Glomerular endothelial cell (primary cell): ENCODE results near the gene FOXR1. TPM values are rescaled to one million over a fixed set of nuclear protein-coding genes. Genes with fewer than 3 reads are reported as not detected.
"Not testable (repeated sequence)": the region's sequence is repeated elsewhere in the genome, so short reads cannot be mapped to it uniquely, and the experiment has no call there.

Experiments used
- DNase-seq: peaks from one replicate; pipeline ENCODE4 v3.0.0-alpha.2; 2011; ENCODE audit warnings: low read depth, low spot score; ENCODE audit errors: extremely low read depth
- total RNA-seq: library from RNA; depleted of rRNA; stranded (reverse); fragments of >200 nt; gene quantifications from 2 replicates; pipeline ENCODE4 v1.2.3, GENCODE V29; 2015

Gene FOXR1
- total RNA-seq, 1 donor from 2014 or later: not detected

DNA sequence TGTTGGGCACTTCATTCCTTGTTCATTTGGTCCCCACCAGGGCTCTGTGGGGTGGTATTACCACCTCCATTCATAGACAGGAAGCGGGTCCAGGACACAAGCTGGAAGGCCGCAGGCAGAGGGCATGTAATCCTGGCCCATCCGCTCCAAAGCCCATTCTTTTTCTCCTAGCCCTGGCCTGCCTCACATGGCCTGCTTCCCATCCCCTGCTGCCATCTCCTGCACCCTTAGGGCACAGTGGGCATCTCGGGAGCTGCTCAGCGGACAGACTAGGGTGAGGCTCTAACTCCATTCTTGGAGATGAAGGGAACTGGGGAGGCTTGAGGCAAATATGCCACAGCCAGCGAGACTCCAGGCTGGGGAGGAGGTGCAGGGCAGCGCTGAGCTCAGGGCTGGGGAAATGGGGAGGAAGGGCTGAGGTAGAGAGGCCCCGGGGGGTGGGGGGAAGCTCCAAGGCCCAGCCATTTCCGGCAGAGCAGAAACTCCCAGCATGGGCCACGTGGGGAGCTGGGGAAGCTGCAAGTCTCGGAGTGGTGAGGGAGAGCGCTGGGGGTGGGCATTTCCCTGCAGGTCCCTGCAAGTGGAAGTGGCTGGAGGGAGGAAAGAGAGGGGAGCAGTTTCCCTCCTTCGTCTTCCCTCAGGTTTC lies 31.5 kb upstream of the FOXR1 start:
- DNase-seq: no peak

DNA sequence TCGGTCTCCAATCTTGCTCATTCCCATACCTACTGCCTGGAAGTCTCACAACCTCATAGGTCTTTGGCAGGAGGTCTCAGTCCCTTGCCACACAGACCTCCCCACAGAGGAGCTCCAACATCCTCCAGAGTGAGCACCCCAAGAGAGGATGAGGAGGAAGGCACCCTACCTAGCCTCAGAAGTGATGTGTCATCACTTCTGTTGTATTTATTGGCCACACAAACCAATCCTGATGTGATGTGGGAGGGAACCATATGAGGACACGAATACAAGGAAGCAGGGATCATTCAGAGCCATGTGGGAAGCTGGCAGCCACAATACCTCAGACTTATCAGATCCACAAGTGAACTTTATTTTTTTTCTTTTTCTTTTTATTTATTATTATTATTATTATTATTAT lies 24.5 kb upstream of the FOXR1 start:
- no peak for DNase-seq

DNA sequence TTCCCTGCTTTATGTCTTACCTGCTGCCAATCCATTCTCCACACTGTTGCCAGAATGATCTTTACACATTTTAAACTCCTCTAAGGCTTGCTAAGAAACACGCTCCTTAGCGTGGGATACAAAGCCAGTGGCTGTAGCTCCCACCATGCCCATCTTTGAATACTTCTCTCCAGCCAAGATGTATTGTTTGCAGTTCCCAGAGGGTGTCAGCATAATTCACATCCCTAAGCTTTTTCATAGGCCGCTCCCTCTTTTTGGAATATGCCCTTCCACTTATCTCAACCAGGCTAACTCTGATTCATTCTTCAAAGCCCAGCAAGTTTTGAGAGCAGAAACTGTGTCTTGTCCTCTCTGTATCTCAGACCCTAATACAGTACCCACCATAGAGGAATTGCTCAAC lies 23.6 kb upstream of the FOXR1 start:
- DNase-seq: no peak

DNA sequence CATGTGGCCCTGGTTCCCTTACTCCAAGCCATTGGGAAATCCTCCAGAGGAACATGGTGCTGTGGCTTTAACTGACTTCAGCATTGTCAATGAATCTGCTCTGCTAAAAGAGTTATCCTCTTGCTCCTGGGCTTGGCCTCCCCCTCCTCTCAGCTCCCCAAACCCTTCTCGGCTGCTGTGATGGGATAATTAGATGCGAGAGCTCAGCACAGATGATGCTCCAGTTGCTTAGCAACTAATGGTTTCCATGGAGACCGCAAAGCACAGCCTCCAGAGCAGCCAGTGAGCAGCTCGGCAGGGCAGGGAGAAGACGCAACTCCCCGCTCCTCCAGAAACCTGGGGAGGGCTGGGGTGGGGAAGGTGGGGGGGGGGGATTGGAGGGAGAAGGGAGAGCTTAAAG lies 18.3 kb upstream of the FOXR1 start:
- no peak for DNase-seq

DNA sequence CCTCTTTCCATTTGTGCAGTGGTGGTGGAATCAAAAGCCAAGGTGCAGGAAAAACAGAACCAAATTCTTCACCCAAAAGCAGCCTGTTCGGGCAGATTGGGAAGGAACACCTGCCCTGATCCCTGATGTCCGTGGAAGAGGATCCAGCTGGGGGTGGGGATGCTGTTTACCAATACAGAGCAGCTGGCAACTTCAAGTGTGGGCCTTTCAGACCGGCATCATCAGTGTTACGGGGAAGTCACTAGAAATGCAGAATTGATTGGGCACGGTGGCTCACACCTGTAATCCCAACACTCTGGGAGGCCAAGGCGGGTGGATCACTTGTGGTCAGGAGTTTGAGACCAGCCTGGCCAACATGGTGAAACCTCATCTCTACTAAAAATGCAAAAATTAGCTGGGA lies 17.6 kb upstream of the FOXR1 start:
- DNase-seq: not testable (repeated sequence)

DNA sequence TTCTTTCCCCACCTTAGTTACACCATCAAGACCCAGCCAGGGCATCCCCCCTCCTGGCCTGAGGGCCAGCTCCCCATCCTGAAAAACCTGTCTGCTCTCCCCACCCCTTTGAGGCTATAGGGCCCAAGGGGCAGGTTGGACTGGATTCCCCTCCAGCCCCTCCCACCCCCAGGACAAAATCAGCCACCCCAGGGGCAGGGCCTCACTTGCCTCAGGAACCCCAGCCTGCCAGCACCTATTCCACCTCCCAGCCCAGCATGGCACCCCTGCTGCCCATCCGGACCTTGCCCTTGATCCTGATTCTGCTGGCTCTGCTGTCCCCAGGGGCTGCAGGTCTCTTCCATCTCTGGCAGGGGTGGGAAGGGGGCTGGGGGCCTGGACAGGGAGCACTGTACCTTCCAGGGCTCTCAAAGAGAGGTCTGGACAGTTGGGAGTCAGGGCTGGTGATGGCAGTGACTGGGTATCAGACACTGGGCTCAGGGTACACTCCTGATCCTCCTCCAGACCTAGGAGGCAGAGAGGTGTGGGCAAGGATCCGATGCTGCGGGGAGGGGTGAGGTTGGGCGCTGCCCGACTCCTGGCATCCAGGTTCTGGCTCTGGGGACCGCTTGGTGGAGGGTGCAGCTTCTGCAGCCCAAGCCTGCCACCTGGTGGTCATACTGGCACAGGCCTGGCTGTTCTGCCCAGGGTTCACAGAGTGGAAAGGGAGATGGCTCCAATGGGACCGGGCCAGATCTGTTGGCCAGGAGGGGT lies 15.3 kb upstream of the FOXR1 start, which contains the start of gene UPK2:
Gene UPK2 (plus strand): TSS at position 205 of the 753 bp plus-strand sequence. CDS start 53 bp downstream, at position 258.
- peak; percentile 23 for DNase-seq

DNA sequence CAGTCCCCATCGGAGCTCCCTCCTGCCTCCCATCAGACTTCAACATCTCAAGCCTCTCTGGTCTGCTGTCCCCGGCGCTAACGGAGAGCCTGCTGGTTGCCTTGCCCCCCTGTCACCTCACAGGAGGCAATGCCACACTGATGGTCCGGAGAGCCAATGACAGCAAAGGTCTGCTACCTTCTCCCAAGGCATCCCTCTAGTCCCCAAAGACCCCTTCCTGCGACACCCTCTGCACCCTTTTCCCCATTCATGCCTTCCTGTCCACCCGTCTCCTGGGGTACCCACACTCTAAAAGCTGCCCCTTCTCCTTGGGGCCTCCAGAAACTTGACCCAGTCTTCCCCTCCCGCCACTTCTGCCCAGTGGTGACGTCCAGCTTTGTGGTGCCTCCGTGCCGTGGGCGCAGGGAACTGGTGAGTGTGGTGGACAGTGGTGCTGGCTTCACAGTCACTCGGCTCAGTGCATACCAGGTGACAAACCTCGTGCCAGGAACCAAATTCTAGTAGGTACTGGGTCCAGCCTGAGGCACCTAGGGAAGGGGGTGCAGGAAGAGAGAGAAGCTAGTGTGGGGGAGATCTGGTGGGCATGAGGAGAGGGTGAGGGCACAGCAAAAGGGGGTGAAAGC lies 14.6 kb upstream of the FOXR1 start:
- DNase-seq: no peak

DNA sequence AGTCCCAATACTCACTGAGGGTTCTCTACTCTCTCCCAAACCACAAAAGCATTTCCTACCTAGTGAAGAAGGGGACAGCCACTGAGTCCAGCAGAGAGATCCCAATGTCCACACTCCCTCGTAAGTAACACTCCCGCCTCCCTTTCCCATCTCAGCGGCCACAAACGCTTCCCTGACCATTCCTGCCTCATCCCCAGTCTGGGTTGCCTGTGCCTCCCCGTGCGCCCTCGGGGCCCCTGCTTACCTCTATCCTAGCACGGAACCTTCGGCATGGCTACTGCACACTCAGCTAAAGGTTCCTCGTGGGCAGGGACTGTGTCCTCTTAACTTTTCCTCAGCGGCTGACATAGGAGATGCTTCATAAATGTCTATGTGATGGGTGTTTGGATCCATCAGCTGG lies 14.0 kb upstream of the FOXR1 start:
- no peak for DNase-seq

DNA sequence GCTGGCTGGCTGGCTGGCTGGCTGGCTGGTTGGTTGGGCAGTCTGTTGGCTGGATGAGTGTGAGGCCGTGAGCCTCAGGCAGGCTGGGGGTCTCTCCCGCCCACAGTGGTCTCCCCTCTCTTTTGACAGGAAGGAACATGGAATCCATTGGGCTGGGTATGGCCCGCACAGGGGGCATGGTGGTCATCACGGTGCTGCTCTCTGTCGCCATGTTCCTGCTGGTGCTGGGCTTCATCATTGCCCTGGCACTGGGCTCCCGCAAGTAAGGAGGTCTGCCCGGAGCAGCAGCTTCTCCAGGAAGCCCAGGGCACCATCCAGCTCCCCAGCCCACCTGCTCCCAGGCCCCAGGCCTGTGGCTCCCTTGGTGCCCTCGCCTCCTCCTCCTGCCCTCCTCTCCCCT lies 13.6 kb upstream of the FOXR1 start:
- no peak for DNase-seq

DNA sequence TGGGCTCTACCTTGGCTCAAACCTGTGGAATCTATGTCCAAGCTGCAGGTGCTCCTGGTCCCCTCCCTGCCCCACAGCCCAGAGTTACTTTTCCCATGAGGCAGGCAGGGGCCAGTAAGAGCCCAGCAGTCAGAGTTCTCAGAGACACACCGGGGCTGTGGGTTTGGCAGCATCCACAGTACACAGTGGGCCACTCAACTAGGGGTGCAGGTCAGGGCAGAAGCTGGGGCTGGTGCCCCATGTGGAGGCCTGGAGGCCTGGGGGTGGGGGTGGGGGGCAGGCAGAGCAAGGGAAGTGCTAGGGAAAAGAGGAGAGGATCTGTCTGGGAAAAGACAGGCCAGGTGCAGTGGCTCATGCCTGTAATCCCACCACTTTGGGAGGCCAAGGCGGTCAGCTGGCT lies 13.0 kb upstream of the FOXR1 start:
- no peak for DNase-seq

DNA sequence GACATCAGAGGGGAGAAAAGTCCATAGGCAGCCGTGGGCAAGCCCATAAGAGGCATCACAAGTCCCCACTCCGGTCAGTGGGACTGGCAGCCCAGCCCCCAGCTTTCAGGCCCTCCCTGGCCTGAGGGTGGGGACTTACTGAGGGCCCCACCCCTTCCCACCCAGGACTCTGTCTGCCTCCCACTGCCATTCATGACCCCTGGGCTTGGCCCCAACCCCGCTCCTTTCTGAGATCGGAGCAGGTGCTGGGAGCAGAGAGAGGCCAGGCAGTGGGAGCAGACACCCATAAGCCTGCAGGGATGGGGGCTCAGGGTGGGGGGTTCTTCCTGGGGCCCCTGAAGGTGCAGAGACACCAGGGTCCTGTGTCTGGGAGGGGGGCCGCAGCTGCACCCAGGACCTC lies 10.4 kb upstream of the FOXR1 start:
- DNase-seq: no peak

DNA sequence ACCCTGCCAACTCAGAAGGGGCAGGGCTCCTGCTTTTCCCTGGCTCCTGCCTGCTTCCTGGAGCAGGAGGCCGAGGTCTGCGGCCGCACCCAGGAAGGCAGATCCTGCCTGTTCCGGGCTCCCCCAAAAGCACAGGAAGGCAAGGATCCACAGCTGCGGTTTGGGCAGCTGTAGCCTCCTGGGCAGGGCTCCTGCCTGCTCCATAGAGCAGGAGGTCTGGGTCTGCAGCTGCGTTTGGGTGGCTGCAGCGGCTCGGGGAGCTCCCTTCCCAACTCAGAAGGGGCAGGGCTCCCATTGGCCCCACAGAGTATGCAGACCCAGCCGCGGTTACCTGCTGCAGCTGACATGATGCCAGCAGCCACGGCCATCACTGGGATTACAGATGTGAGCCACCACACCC lies 10.0 kb upstream of the FOXR1 start:
- no peak for DNase-seq

DNA sequence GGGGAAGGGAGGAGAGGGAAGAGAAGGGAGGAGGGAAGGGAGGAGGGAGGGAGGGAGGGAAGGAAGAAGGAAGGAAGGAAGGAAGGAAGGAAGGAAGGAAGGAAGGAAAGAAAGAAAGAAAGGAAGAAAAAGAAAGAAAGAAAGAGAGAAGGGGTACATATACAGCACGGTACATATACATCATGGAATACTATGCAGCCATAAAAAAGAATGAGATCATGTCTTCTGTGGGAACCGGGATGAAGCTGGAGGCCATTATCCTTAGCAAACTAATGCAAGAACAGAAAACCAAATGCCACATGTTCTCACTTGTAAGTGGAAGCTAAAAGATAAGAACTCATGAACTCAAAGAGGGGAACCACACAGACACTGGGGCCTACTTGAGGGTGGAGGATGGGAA lies 2.1 kb upstream of the FOXR1 start:
- DNase-seq: not testable (repeated sequence)

DNA sequence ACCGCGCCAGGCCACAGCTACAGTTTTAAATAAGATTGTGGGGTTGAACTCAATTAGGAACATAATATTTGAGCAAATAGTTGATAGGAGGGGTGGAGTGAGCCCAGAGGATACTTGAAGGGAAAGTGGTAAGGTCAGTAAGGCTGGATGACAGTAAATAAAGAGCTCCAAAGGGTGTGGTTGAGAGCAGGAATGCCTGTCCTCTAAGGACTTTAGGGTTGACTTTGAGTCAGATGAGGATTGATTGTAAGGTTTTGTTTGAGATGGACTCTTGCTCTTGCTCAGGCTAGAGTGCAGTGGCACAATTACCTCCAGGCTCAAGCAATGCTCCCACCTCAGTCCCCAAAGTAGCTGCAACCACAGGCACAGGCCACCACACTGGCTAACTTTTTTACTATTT lies 2.4 kb downstream of the FOXR1 start:
- DNase-seq: no peak

DNA sequence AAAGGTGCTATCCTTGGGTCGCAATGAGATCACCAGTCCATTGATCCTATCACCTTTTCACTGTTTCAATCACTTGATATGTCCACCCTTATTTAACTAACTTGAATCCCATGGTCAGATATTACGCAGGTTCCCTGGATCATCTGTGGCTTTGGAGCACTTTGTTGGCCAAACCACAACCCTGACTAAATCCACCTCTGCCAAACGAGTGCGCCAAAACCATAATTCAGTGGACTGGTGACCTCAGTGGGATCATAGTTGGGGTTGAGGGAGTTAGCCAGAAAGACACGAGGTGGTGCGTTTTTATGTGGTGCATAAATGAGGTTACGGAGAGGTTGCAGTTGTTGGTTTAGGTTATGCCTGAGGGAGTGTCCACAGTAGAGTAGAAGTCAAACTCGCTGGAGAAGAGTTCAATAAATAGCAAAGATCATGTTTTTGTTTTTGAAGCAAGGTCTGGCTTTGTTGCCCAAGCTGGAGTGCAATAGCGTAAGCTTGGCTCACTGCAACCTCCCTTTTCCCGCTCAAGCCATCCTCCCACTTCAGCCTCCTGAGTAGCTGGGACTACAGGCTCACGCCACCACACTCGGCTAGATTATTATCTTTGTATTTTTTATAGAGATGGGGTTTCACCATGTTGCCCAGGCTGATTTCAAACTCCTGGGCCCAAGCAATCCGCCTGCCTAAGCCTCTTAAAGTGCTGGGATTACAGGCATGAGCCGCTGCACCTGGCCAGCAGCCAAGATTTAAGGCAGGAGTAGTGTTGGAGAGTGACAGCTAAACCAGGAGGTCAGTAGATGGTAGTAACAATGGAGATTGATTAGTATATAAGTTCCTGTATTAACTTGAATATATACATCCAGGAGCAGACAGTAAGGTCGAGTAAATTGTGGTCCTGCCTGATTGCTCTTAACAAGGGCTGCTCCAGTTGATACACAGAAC lies 4.5 kb downstream of the FOXR1 start:
- no peak for DNase-seq

DNA sequence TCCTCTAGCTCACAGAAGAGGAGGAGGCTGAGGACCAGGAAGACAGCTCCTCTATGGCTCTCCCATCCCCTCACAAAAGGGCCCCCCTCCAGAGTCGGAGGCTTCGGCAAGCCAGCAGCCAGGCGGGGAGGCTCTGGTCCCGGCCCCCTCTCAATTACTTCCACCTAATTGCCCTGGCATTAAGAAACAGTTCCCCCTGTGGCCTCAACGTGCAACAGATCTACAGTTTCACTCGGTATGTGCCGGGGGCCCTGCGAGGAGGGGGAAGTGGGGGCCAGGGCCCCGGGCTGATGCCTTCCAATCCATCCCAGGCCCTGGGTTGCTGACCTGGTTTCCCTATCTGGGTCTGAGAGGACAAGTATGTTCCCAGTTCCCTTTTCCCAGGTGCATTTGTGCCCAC lies 7.9 kb downstream of the FOXR1 start:
- DNase-seq: no peak

DNA sequence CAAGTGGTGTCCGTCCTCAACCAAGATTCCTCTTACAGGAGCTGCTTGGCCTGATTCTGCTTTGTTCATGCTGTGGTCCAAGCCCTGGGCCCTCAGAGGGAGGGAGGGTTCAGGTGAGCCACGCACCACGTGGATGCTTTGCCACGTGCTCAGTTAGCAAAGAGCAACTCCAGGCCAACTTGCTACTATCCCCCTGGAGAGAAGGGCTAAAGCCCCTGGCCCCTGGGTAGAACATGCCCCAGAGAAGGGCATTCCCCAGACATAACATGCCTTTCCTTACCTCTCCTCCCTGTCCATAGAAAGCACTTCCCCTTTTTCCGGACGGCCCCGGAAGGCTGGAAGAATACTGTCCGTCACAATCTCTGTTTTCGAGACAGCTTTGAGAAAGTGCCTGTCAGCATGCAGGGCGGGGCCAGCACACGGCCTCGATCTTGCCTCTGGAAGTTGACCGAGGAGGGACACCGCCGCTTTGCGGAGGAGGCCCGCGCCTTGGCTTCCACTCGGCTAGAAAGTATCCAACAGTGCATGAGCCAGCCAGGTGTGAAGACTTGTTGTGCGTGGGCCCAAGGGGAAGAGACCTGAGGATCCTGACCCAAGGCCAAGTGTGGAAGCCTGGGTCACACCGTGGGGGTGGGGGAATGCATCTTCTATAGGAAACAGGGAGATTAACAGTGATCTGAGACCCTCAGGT lies 8.8 kb downstream of the FOXR1 start:
- DNase-seq: no peak

DNA sequence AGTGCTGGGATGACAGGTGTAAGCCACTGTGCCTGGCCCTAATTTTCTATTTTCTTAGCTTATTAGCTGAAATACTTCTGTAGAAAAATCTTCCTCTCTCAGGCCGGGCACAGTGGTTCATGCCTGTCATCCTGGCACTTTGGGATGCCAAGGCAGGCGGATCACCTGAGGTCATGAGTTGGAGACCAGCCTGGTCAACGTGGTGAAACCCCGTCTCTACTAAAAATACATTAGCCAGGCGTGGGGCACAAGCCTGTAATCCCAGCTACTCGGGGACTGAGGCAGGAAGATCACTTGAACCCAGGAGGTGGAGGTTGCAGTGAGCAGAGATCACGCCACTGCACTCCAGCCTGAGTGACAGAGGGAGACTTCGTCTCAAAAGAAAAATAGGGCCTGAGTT lies 12.8 kb downstream of the FOXR1 start:
- DNase-seq: not testable (repeated sequence)

DNA sequence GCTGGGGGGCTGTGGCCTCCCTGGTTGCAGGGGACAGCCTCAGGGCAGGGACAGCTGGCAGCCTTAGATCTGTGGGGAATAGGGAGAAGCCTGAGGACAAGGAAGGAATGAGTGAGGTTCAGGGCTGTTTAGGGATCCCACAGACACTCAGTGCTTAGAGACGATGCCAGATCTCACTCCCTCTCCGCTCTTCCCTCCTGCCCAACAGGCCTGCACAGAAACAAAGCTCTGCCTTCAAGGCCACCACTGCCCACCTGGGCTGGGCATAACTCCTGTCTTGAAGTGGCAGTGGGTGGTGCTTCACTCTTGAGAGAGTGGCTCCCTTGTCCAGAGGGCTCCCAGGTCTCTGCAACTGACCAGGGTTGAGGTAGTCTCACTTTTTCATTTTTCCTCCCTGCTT lies 13.3 kb downstream of the FOXR1 start:
- no peak for DNase-seq

DNA sequence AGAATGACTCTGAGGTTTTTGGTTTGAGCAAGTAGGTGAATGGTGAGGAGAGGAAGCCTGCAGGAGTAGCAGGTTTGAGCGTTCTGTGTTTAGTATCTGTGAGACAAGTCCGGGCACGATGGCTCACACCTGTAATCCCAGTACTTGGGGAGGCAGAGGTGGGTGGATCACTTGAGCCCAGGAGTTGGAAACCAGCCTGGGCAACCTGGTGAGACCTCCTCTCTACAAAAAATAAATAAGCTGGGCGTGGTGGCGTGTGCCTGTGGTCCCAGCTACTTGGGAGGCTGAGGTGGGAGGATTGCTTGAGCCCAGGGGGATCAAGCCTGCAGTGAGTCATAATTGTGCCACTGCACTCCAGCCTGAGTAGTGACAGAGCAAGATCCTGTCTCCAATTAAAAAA lies 16.7 kb downstream of the FOXR1 start:
- no peak for DNase-seq
